HUES48 (cell line): ENCODE results near the gene CDCP1.
A peak's percentile ranks its signal among the peaks of the same experiment; 100 is the strongest.

Experiments used
- H3K27ac ChIP-seq: one replicate; pipeline ENCODE4 v1.7.0; 2013; ENCODE audit warnings: low read depth, low read length, inconsistent platforms
- H3K27me3 ChIP-seq: 2 replicates; pipeline ENCODE4 v1.6.1; 2013; ENCODE audit warnings: mild to moderate bottlenecking, low read length; ENCODE audit not compliant: control insufficient read depth, insufficient read depth
- H3K36me3 ChIP-seq: 2 replicates; pipeline ENCODE4 v1.6.1; 2013; ENCODE audit warnings: low read length; ENCODE audit not compliant: control insufficient read depth, insufficient read depth
- H3K4me1 ChIP-seq: 2 replicates; pipeline ENCODE4 v1.6.1; 2013; ENCODE audit warnings: mild to moderate bottlenecking, low read length; ENCODE audit not compliant: control insufficient read depth, insufficient read depth
- H3K4me3 ChIP-seq: 2 replicates; pipeline ENCODE4 v1.5.1; 2013; ENCODE audit warnings: mild to moderate bottlenecking, low read depth, low read length
- H3K9ac ChIP-seq: 2 replicates; pipeline ENCODE4 v1.6.1; 2013; ENCODE audit warnings: mild to moderate bottlenecking, low read depth, low read length, moderate library complexity
- H3K9me3 ChIP-seq: 2 replicates; pipeline ENCODE4 v1.6.1; 2013; ENCODE audit warnings: low read length; ENCODE audit not compliant: control insufficient read depth, insufficient read depth

CDCP1 gene, protein sequence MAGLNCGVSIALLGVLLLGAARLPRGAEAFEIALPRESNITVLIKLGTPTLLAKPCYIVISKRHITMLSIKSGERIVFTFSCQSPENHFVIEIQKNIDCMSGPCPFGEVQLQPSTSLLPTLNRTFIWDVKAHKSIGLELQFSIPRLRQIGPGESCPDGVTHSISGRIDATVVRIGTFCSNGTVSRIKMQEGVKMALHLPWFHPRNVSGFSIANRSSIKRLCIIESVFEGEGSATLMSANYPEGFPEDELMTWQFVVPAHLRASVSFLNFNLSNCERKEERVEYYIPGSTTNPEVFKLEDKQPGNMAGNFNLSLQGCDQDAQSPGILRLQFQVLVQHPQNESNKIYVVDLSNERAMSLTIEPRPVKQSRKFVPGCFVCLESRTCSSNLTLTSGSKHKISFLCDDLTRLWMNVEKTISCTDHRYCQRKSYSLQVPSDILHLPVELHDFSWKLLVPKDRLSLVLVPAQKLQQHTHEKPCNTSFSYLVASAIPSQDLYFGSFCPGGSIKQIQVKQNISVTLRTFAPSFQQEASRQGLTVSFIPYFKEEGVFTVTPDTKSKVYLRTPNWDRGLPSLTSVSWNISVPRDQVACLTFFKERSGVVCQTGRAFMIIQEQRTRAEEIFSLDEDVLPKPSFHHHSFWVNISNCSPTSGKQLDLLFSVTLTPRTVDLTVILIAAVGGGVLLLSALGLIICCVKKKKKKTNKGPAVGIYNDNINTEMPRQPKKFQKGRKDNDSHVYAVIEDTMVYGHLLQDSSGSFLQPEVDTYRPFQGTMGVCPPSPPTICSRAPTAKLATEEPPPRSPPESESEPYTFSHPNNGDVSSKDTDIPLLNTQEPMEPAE

DNA sequence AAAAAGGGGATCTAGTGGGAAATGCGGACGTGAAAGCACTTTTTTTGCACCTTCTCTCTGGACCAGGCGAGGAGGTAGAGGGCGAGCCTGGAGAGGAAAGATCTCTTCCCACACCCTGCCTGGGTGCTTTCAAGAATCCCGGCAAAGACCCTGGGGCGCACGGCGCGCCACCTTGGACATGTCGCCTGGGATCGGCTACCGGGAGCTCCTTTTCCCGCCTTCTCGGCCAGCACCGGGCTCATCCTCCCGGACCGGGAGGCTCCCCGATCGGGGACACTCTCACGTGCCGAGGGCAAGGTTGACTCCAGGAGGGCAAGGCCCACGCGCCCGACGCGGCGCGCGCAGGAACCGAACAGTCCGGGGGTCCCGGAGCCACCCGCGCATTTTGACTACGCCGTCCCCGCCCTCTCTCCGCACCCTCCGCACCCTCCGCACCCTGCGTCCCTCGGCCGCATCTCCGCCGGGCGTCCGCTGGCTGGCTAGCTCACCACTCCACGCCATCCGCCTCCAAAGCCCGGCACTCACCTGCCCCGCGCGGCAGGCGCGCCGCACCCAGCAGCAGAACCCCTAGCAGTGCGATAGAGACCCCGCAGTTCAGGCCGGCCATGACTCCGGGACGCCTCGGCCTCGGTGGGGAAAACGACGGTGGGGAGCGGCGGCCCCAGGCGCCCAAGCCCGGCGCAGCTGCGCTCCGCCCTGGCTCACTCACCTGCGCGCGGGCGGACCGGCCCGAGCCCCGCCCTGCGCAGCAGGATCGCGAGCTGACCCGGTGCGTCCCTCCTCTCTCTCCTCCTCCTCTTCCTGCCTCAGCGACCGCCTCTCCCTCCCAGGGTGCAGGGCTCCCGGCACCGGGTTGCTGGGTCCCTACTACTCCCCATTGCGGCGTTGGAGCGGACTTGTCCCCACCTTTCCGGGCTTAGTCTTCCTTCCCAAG, at the start of gene CDCP1:
Gene CDCP1, minus strand, starts transcription at position 698 of the 934 bp plus-strand sequence. Its CDS starts 91 bp downstream, at position 607.
- no peaks in the 10 kb centered on the region for H3K36me3 ChIP-seq
- peaks cover 7% of the 10 kb centered on the region for H3K4me1 ChIP-seq
- H3K9ac ChIP-seq, result peak within 1 kb of the TSS; percentile 73
- H3K4me3 ChIP-seq, result peak within 1 kb of the TSS; percentile 86
- H3K27me3 ChIP-seq, result peaks cover 42% of the 10 kb centered on the region
- H3K9me3 ChIP-seq, result no peaks in the 10 kb centered on the region
- H3K27ac ChIP-seq, result peak within 1 kb of the TSS; percentile 12

DNA sequence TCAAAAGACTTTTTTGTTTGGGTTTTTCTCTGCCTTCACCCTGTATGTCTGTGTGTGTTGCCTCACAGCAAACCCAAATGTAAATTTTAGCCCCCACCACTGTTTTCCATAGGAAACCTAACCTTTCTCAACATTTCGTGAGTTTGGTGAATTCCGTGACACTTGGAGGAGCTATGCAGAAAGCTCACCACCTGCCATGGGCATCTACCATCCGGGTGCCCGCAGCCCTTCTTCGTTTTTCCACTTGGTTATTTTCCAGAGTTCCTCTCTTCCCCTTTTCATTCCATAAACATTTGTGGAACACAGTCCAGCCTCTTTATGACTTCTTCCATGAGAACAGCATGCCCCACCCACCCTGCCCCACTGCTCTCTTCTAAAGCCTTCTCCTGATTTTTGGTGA, 48.6 kb upstream of the CDCP1 start:
- no peak overlapping the region for H3K4me3 ChIP-seq
- no peaks in the 10 kb centered on the region for H3K27me3 ChIP-seq
- H3K4me1 ChIP-seq, result peaks cover 4% of the 10 kb centered on the region

DNA sequence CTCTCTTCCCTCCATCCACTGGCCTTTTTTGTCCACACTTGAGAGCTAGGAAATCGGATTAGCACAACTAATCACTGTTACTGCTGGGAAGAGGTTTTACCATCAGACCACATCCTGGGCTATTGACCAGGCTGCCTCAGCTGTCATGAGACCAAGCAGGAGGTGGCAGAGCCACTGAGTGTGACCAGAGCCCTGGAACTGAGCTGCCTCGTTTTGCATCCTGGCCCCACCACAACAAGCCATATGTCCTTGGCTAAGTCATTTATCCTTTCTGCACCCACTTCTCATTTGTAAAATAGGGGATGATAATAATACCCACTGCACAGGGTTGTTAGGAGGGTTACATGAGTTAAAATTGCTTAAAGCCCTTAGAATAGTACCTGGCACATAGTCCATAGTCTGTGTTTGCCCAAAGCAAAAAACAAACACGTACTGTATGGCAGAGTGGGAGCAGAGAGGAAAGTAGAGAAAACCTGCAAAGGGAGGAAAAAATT, 45.8 kb upstream of the CDCP1 start:
- Histone ChIP-seq H3K4me1 (no peaks in the 10 kb centered on the region), H3K9ac (no peak overlapping the region), H3K9me3 (no peaks in the 10 kb centered on the region), H3K27ac (no peak overlapping the region), H3K4me3 (no peak overlapping the region), H3K27me3 (no peaks in the 10 kb centered on the region), H3K36me3 (no peaks in the 10 kb centered on the region)

More for the DNA sequence above, 48.6 kb upstream of the CDCP1 start:
- Histone ChIP-seq H3K27ac (no peak overlapping the region), H3K36me3 (no peaks in the 10 kb centered on the region), H3K9me3 (no peaks in the 10 kb centered on the region), H3K9ac (no peak overlapping the region)

DNA sequence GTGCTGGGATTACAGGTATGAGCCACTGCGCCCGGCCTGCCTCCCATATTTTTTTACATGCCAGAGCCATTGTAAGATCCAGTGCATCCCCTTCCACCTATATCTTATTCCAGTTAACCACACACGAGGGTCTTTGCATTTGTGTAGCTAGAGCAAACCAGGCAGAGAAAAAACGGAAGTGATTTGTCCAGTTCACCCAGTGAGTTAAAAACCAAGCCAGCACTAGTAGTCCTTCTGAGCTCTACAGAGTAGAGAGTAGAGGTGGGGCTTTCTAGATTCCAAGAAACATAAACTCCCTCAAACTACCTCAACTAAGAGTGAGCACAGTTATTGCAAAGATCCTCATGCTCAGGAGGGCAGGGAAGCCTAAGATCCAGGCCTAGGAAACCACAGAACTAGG, 45.2 kb upstream of the CDCP1 start:
- Histone ChIP-seq H3K4me1 (no peaks in the 10 kb centered on the region), H3K9ac (no peak overlapping the region), H3K27ac (no peak overlapping the region), H3K27me3 (no peaks in the 10 kb centered on the region), H3K36me3 (no peaks in the 10 kb centered on the region), H3K9me3 (no peaks in the 10 kb centered on the region), H3K4me3 (no peak overlapping the region)

DNA sequence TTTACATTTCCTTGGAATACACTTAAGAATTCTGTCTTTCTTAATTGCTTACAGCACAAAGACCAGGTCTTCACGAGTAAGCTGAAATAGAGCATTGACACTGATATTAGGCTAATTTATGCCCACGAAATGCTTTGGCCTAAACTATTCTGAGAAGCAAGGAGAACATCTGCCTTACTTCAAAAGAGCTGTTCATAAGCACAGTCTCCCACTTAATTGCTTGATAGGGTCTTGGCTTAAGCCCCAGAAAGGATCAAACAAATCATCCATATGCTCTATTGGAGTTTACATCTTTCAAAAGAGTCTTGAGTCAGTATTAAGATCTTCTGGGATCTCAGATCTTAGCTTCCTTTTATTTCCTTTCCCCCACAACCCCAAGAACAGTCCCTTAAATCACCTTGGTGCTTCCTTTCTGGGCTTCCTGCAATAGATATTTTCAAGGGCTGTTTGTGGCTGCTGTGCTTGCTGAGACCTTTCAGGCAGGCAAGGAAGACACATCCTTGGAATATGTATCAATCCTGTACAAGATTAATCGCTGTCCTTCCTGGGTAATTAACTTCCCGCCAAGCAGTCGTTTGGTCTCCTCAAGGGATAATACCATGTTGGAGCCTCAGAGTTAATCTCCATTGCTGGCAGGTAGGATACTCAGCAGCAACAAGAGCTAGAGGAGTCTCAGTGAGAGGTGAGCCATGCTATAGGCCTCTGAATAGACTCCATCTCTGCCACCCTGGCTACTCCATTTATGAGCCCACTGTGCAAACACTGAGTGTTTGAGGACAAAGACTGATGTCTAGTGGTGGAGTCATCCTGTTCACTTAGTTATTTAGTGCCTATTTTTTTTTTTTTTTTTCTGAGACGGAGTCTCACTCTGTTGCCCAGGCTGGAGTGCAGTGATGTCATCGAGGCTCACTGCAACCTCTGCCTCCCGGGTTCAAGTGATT, 42.8 kb upstream of the CDCP1 start:
- no peaks in the 10 kb centered on the region for H3K36me3 ChIP-seq
- H3K9ac ChIP-seq, result no peak overlapping the region
- H3K4me1 ChIP-seq, result no peaks in the 10 kb centered on the region
- no peaks in the 10 kb centered on the region for H3K9me3 ChIP-seq
- H3K27ac ChIP-seq, result no peak overlapping the region
- no peaks in the 10 kb centered on the region for H3K27me3 ChIP-seq
- no peak overlapping the region for H3K4me3 ChIP-seq

DNA sequence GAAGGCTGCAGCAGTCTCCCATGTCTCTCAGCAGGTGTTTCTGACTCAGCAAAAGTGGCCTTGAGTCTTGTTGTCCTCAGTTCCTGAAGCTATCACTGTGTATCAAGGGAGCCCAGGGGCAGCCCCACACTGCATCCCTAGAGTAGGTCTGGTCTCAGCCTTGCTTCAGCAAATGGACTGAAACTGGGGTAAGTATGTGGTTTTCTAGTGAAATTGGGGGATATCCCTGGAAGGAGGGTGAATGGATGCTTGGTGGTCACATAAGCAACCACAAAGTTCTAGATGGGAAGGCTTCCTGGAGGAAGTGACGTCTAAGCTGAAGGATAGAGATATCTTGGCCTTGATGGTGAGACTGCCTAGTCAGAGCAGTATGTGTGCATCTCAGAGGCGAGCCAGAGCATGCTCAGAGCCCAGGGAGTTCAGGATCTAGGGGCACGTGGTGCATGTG, 41.5 kb upstream of the CDCP1 start:
- no peak overlapping the region for H3K9ac ChIP-seq
- H3K4me3 ChIP-seq, result no peak overlapping the region
- no peak overlapping the region for H3K27ac ChIP-seq
- peaks cover 9% of the 10 kb centered on the region; the same call in 1 of the 2 replicates for H3K4me1 ChIP-seq
- H3K27me3 ChIP-seq, result no peaks in the 10 kb centered on the region
- no peaks in the 10 kb centered on the region for H3K36me3 ChIP-seq
- no peaks in the 10 kb centered on the region for H3K9me3 ChIP-seq

DNA sequence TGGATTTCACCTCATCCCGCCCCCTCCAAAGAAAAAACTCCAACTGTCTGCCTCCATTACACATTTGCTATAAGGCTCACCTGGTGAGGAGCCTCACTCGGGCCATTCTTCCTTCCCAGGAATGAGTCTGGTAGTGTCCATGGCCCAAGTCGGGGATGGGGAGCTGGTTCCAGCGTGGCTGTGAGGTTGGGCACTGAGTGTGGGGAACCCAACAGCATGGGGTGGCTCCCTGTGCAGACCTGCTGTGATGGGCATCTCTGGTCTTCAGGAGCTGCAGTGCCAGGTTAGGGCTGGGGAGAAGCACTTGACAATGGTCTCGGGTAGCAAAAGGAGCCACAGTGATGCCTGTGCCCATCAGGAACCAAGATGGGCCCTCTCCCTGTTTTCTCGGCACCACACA, 40.7 kb upstream of the CDCP1 start:
- no peak overlapping the region for H3K27ac ChIP-seq
- H3K4me1 ChIP-seq, result peaks cover 9% of the 10 kb centered on the region; the same call in 1 of the 2 replicates
- no peaks in the 10 kb centered on the region for H3K36me3 ChIP-seq
- H3K9me3 ChIP-seq, result no peaks in the 10 kb centered on the region
- H3K9ac ChIP-seq, result no peak overlapping the region
- no peak overlapping the region for H3K4me3 ChIP-seq
- H3K27me3 ChIP-seq, result no peaks in the 10 kb centered on the region

DNA sequence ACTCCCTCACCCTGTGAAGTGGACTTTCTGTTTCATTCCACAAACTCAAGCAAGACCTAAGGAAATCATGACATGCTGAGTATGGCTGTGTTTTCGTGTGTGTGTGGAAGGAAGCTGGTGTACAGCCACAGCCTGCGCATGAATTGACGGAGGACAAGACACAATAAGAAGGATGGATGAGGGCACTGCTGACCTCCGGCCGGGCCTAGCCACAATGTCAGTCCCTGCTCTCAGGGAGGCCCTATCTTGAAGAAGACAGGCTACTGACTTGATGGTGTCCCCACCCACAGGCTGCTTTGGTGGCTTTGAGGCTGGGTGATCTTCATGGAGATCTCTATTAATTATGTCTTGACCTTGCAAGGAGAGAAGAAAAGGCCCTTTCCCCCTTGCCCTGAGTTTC, 39.3 kb upstream of the CDCP1 start:
- Histone ChIP-seq H3K4me3 (no peak overlapping the region), H3K9ac (no peak overlapping the region), H3K4me1 (peaks cover 9% of the 10 kb centered on the region; the same call in 1 of the 2 replicates), H3K36me3 (no peaks in the 10 kb centered on the region), H3K27me3 (no peaks in the 10 kb centered on the region), H3K27ac (no peak overlapping the region), H3K9me3 (no peaks in the 10 kb centered on the region)

DNA sequence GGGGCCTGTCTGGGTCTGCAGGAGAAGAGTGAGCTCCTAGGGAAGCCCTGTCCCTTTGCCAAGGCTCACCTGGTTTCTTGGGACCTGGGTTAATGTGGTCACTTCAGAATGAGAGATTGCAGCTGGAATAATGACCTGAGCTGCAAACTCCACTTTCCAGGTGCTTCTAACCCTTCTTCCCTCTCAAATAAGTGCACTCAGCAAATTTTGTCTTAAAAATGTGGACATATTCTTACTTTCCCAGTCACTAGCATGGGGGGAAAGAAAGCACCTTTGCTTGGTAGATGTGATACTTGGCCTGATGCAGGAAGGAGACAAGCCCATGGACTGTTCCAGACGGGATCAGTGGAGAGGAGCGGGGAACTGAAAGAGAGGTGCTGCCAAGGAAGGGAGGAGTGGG, 38.9 kb upstream of the CDCP1 start:
- no peak overlapping the region for H3K9ac ChIP-seq
- H3K36me3 ChIP-seq, result no peaks in the 10 kb centered on the region
- no peaks in the 10 kb centered on the region for H3K27me3 ChIP-seq
- no peak overlapping the region for H3K27ac ChIP-seq
- H3K9me3 ChIP-seq, result no peaks in the 10 kb centered on the region
- peaks cover 9% of the 10 kb centered on the region; the same call in 1 of the 2 replicates for H3K4me1 ChIP-seq
- no peak overlapping the region for H3K4me3 ChIP-seq
